ENCODE measurements around the gene CACFD1.

Gene CACFD1

DNA sequence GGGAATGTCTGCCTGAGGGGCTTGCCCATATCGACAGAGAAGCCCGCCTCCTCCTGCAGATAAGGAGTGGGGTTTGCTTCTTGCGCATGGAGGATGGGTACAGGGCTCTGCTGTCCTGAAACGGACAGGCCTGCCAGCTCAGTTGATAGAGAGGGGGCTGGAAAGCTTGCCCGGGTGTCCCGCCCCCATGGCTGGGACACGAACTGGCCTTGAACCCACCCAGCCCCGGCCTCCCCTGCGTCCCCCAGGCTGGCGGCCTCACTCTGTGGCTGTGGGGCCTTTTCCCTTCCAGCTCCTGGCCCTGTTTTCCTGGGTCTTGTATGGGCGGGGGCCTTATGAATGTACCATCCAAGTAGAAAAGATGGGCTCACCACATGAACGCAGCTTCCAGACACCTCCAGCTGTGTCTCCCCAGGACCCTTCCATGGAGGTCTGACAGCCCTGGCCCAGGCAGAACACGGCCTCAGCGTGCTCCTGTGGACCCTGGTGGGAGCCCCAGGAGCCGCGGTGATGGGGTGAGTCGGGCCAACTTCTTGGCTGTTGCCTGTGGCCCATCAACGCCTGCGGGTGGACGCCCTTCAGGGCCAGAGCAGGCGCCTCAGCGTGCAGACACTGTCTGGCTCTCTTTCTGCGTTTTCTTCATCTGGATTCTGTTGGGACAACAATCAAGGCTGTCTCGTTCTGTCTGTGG, 35.0 kb downstream of the CACFD1 start:
- no peak for DNase-seq
- H3K27me3 Mint-ChIP-seq: peaks cover 26 to 35% of the 10 kb centered on the region in 2 donors
- H3K4me3 Mint-ChIP-seq: no peak overlapping the region
- no peaks in the 10 kb centered on the region for H3K9me3 Mint-ChIP-seq
- H3K4me1 Mint-ChIP-seq (ENCODE audit: low read depth in 2 of 2): no peaks in the 10 kb centered on the region
- no peak overlapping the region for H3K27ac Mint-ChIP-seq
- H3K36me3 Mint-ChIP-seq (ENCODE audit: insufficient read depth): no peaks in the 10 kb centered on the region
- no peak for ATAC-seq (replicated peaks)

DNA sequence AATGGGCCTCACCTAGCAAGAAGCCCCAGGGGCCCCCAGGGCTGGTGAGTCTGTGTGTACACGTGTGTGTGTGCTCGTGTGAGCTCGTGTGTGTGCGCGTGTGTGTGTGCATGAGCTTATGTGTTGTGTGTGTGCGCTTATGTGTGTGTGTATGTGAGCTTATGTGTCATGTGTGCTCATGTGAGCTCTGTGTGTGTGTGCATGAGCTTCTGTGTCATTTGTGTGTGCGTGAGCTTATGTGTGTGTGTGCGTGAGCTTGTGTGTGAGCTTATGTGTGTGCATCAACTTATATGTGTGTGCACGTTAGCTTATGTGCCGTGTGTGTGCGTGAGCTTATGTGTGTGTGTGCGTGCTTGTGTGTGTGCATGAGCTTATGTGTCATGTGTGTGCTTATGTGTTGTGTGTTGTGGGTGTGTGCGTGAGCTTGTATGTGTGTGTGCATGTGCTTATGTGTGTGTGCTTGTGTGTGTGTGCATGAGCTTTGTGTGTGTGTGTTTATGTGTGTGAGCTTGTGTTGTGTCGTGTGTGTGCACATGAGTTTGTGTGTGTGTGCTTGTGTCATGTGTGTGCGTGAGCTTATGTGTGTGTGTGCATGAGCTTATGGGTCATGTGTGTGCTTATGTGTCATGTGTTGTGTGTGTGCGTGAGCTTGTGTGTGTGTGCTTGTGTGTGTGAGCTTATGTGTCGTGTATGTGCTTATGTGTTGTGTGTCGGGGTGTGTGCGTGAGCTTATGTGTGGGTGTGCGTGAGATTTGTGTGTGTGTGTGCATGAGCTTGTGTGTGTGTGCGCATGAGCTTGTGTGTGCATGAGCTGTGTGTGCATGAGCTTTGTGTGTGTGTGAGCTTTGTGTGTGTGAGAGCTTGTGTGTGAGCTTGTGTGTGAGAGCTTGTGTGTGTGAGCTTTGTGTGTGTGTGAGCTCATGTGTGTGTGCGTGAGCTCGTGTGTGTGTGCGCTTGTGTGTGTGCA, 35.8 kb downstream of the CACFD1 start:
- Mint-ChIP-seq H3K27ac (no peak overlapping the region), H3K4me1 (ENCODE audit: low read depth in 2 of 2) (no peaks in the 10 kb centered on the region), H3K36me3 (ENCODE audit: insufficient read depth) (no peaks in the 10 kb centered on the region), H3K27me3 (peaks cover 26 to 35% of the 10 kb centered on the region in 2 donors), H3K4me3 (no peak overlapping the region), H3K9me3 (no peaks in the 10 kb centered on the region)
- DNase-seq (no peak), ATAC-seq (replicated peaks) (no peak)

- no peak for DNase-seq
- no peak overlapping the region for H3K27ac Mint-ChIP-seq
- no peaks in the 10 kb centered on the region for H3K36me3 Mint-ChIP-seq (ENCODE audit: insufficient read depth)
- ATAC-seq (replicated peaks): no peak
- peaks cover 4 to 5% of the 10 kb centered on the region in 2 donors for H3K9me3 Mint-ChIP-seq
- H3K4me1 Mint-ChIP-seq (ENCODE audit: low read depth in 2 of 2): no peaks in the 10 kb centered on the region
- peaks cover 39 to 48% of the 10 kb centered on the region in 2 donors for H3K27me3 Mint-ChIP-seq
- no peak overlapping the region for H3K4me3 Mint-ChIP-seq
Observed at GRCh38 chr9:133496861-133497842, 37.4 kb downstream of the CACFD1 start.

GRCh38 chr9:133499132-133499891, 39.5 kb downstream of the CACFD1 start:
- H3K4me1 Mint-ChIP-seq (ENCODE audit: low read depth in 2 of 2): no peaks in the 10 kb centered on the region

GRCh38 chr9:133499892-133500270, 40.1 kb downstream of the CACFD1 start:
- Mint-ChIP-seq H3K36me3 (ENCODE audit: insufficient read depth) (no peaks in the 10 kb centered on the region), H3K4me3 (no peak overlapping the region), H3K9me3 (peaks cover 9% of the 10 kb centered on the region in 2 donors), H3K4me1 (ENCODE audit: low read depth in 2 of 2) (no peaks in the 10 kb centered on the region), H3K27ac (no peak overlapping the region), H3K27me3 (peaks cover 56 to 58% of the 10 kb centered on the region in 2 donors)
- ATAC-seq (replicated peaks) (no peak), DNase-seq (no peak)

More at GRCh38 chr9:133499132-133499891, 39.5 kb downstream of the CACFD1 start:
- DNase-seq (no peak), ATAC-seq (replicated peaks) (no peak)
- peaks cover 55 to 57% of the 10 kb centered on the region in 2 donors for H3K27me3 Mint-ChIP-seq
- H3K9me3 Mint-ChIP-seq: peaks cover 9% of the 10 kb centered on the region in 2 donors
- H3K27ac Mint-ChIP-seq: no peak overlapping the region
- H3K36me3 Mint-ChIP-seq (ENCODE audit: insufficient read depth): no peaks in the 10 kb centered on the region
- H3K4me3 Mint-ChIP-seq: no peak overlapping the region

GRCh38 chr9:133502112-133502511, 42.3 kb downstream of the CACFD1 start:
- no peak overlapping the region for H3K4me3 Mint-ChIP-seq
- peaks cover 56 to 58% of the 10 kb centered on the region in 2 donors for H3K27me3 Mint-ChIP-seq
- H3K27ac Mint-ChIP-seq: no peak overlapping the region
- H3K4me1 Mint-ChIP-seq (ENCODE audit: low read depth in 2 of 2): no peaks in the 10 kb centered on the region
- peaks cover 9% of the 10 kb centered on the region in 2 donors for H3K9me3 Mint-ChIP-seq
- DNase-seq (no peak), ATAC-seq (replicated peaks) (no peak)
- H3K36me3 Mint-ChIP-seq (ENCODE audit: insufficient read depth): no peaks in the 10 kb centered on the region

- H3K27ac Mint-ChIP-seq: no peak overlapping the region
- no peak for DNase-seq
- H3K4me1 Mint-ChIP-seq (ENCODE audit: low read depth in 2 of 2): peaks cover 6 to 9% of the 10 kb centered on the region in 2 donors
- H3K36me3 Mint-ChIP-seq (ENCODE audit: insufficient read depth): no peaks in the 10 kb centered on the region
- no peak for ATAC-seq (replicated peaks)
- H3K9me3 Mint-ChIP-seq: peaks cover 9% of the 10 kb centered on the region in 2 donors
- peaks cover 36 to 40% of the 10 kb centered on the region in 2 donors for H3K27me3 Mint-ChIP-seq
- H3K4me3 Mint-ChIP-seq: no peak overlapping the region
Observed at GRCh38 chr9:133505186-133505830, 45.5 kb downstream of the CACFD1 start.

GRCh38 chr9:133505901-133506652, 46.3 kb downstream of the CACFD1 start:
- H3K4me3 Mint-ChIP-seq: no peak overlapping the region
- ATAC-seq (replicated peaks): no peak
- H3K9me3 Mint-ChIP-seq: peaks cover 9% of the 10 kb centered on the region in 2 donors
- DNase-seq: no peak
- H3K36me3 Mint-ChIP-seq (ENCODE audit: insufficient read depth): no peaks in the 10 kb centered on the region
- no peak overlapping the region for H3K27ac Mint-ChIP-seq
- H3K4me1 Mint-ChIP-seq (ENCODE audit: low read depth in 2 of 2): peaks cover 6 to 9% of the 10 kb centered on the region in 2 donors
- peaks cover 28 to 33% of the 10 kb centered on the region in 2 donors for H3K27me3 Mint-ChIP-seq

DNA sequence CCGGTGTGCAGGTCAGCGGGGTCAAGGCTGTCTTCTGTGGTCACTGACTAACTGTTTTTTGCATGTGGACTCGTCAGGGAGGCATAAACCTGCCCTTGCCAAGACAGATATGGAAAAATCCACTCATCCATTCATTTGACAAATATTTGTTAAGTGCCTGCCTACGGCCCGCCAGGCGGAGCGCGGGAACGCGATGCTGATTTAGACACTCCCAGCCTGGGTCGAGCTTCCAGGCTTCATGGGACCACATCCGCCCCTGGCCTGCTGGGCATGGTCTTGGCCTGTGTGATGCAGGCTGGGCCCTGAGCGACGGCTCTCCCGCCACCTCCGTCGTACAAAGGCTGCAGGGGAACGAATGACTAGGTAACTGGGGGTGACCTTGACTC, 46.9 kb downstream of the CACFD1 start:
- Mint-ChIP-seq H3K4me3 (no peak overlapping the region), H3K9me3 (peaks cover 9% of the 10 kb centered on the region in 2 donors), H3K36me3 (ENCODE audit: insufficient read depth) (no peaks in the 10 kb centered on the region), H3K27me3 (peaks cover 23 to 27% of the 10 kb centered on the region in 2 donors), H3K27ac (no peak overlapping the region), H3K4me1 (ENCODE audit: low read depth in 2 of 2) (peaks cover 6 to 9% of the 10 kb centered on the region in 2 donors)
- ATAC-seq (replicated peaks) (no peak), DNase-seq (no peak)

GRCh38 chr9:133507246-133507965, 47.6 kb downstream of the CACFD1 start:
- Mint-ChIP-seq H3K36me3 (ENCODE audit: insufficient read depth) (no peaks in the 10 kb centered on the region), H3K27me3 (peaks cover 16 to 20% of the 10 kb centered on the region in 2 donors), H3K27ac (no peak overlapping the region), H3K4me3 (no peak overlapping the region), H3K9me3 (peaks cover 1 to 3% of the 10 kb centered on the region in 2 donors), H3K4me1 (ENCODE audit: low read depth in 2 of 2) (peaks cover 6 to 9% of the 10 kb centered on the region in 2 donors)
- DNase-seq (no peak), ATAC-seq (replicated peaks) (no peak)

DNA sequence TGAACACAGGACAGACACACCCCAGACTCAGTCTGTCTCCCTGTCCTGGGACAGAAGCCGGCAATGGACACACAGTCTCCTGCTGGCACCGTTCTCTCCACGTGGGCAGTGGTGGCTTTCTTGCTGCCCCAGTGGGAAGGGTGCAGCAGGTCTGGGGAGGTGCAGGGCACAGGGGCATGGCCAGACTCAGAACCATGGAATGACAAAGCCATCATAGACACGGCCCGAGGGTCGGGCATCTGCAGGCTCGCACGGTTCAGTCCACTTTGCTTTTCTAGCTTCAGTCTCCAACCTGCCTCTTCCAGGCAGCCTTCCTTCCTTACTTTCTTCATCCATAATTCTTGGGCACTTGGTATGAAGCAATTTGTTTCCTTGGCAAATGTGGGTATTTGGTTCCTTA, 48.3 kb downstream of the CACFD1 start:
- H3K36me3 Mint-ChIP-seq (ENCODE audit: insufficient read depth): no peaks in the 10 kb centered on the region
- ATAC-seq (replicated peaks) (no peak), DNase-seq (no peak)
- H3K9me3 Mint-ChIP-seq: no peaks in the 10 kb centered on the region
- peaks cover 6 to 9% of the 10 kb centered on the region in 2 donors for H3K4me1 Mint-ChIP-seq (ENCODE audit: low read depth in 2 of 2)
- peaks cover 13 to 14% of the 10 kb centered on the region in 2 donors for H3K27me3 Mint-ChIP-seq
- H3K4me3 Mint-ChIP-seq: no peak overlapping the region
- H3K27ac Mint-ChIP-seq: peak overlapping the region in 1 of 2 donors; percentile 23

All from effector memory CD8-positive, alpha-beta T cell (primary cell).